ENCODE data around the gene SCGN. TPM values are rescaled to one million over a fixed set of nuclear protein-coding genes. Genes with fewer than 3 reads are reported as not detected.
"Not testable (repeated sequence)": the region's sequence is repeated elsewhere in the genome, so short reads cannot be mapped to it uniquely, and the experiment has no call there.

The SCGN gene
- total RNA-seq, 1 donor from 2014 or later, result 0.85 TPM

DNA sequence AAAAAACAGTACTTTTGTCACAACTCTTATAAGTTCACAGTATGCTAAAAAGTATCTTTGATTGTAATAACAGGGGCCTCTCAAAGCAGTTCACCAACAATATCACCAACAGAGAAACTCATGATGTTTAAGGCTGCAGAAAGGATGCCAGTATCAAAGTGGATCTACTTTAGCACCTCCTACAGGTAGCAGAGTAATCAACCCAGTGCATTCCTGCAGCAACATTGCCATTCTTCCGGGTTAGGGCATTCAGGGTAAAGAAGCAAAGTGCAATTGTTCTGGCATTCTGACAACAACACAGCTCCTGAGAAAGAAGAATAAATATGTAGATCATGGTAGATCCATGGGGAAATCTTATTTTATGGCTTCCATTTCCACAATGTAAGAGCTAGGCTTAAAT lies 95.0 kb downstream of the SCGN start:
- no peaks in the 10 kb centered on the region for H3K36me3 Mint-ChIP-seq (ENCODE audit: low read depth, unreplicated experiment)
- H3K27me3 Mint-ChIP-seq (ENCODE audit: unreplicated experiment), result peaks cover 2% of the 10 kb centered on the region
- H3K4me1 Mint-ChIP-seq (ENCODE audit: unreplicated experiment), result peaks cover 13% of the 10 kb centered on the region
- H3K4me3 Mint-ChIP-seq (ENCODE audit: unreplicated experiment), result no peak overlapping the region
- TF ChIP-seq, protein P1, sequence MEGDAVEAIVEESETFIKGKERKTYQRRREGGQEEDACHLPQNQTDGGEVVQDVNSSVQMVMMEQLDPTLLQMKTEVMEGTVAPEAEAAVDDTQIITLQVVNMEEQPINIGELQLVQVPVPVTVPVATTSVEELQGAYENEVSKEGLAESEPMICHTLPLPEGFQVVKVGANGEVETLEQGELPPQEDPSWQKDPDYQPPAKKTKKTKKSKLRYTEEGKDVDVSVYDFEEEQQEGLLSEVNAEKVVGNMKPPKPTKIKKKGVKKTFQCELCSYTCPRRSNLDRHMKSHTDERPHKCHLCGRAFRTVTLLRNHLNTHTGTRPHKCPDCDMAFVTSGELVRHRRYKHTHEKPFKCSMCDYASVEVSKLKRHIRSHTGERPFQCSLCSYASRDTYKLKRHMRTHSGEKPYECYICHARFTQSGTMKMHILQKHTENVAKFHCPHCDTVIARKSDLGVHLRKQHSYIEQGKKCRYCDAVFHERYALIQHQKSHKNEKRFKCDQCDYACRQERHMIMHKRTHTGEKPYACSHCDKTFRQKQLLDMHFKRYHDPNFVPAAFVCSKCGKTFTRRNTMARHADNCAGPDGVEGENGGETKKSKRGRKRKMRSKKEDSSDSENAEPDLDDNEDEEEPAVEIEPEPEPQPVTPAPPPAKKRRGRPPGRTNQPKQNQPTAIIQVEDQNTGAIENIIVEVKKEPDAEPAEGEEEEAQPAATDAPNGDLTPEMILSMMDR (IDR thresholded peaks at IDR 0.05; ENCODE audit: unreplicated experiment), result no peak
- H3K27ac Mint-ChIP-seq (ENCODE audit: unreplicated experiment), result no peak overlapping the region
- H3K9me3 Mint-ChIP-seq (ENCODE audit: unreplicated experiment), result no peaks in the 10 kb centered on the region
- DNase-seq (ENCODE audit: low spot score), result no peak

DNA sequence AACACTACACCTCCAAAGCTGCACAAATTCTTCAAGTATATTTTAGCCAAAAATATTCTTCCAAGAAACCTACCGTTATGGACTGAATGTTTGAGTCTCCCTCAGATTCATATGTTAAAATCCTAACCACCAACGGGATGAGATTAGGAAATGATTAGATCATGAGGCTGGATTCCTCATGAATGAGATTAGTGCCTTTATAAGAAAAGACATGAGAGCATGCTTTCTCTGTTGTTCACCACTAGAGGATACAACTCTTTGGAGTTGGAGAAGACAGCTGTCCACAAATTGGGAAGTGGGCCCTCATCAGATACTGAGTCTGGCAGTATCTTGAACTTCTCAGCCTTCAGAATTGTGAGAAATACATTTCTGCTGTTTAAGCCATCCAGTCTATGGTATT lies 95.5 kb downstream of the SCGN start:
- no peak for DNase-seq (ENCODE audit: low spot score)
- Mint-ChIP-seq H3K36me3 (ENCODE audit: low read depth, unreplicated experiment) (no peaks in the 10 kb centered on the region), H3K27ac (ENCODE audit: unreplicated experiment) (no peak overlapping the region), H3K27me3 (ENCODE audit: unreplicated experiment) (peaks cover 2% of the 10 kb centered on the region), H3K9me3 (ENCODE audit: unreplicated experiment) (no peaks in the 10 kb centered on the region), H3K4me3 (ENCODE audit: unreplicated experiment) (no peak overlapping the region), H3K4me1 (ENCODE audit: unreplicated experiment) (peaks cover 13% of the 10 kb centered on the region)
- TF ChIP-seq, protein P1 (IDR thresholded peaks at IDR 0.05; ENCODE audit: unreplicated experiment), result no peak

DNA sequence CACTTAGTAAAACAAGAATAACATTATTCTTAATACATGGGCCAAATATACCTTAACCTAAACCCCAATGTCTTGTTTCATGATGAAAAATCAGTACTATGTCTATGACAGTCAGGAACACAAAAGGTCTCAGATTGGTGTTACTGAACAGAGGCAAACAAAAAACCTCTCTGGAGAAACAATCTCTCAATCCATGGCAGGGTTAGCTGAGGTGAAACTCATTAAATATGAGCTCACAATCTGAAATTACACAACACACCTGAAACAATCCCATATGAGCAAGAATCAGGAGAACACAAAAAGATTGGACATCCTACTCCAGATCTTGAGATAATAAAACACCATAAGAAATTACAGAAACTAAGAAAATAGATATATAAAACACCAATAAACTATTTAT lies 96.0 kb downstream of the SCGN start:
- TF ChIP-seq, protein P1 (IDR thresholded peaks at IDR 0.05; ENCODE audit: unreplicated experiment), result no peak
- no peak overlapping the region for H3K4me3 Mint-ChIP-seq (ENCODE audit: unreplicated experiment)

DNA sequence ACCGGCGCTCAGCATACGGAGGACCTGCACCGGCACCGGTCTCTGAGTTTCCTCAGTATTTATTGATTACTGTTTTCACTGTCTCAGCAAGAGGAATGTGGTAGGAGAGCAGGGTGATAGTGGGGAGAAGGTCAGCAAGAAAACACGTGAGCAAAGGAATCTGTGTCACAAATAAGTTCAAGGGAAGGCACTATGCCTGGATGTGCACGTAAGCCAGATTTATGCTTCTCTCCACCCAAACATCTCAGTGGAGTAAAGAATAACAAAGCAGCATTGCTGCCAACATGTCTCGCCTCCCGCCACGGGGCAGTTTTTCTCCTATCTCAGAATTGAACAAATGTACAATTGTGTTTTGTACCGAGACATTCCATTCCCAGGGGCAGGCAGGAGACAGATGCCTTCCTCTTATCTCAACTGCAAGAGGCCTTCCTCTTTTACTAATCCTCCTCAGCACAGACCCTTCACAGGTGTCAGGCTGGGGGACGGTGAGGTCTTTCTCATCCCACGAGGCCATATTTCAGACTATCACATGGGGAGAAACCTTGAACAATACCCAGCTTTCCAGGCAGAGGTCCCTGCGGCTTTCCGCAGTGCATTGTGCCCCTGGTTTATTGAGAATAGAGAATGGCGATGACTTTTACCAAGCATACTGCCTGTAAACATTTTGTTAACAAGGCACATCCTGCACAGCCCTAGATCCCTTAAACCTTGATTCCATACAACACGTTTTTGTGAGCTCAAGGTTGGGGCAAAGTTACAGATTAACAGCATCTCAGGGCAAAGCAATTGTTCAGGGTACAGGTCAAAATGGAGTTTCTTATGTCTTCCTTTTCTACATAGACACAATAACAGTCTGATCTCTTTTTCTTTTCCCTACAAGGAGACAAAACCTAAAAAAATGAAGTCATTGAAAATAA lies 96.8 kb downstream of the SCGN start:
- H3K4me3 Mint-ChIP-seq (ENCODE audit: unreplicated experiment); H3K9me3 Mint-ChIP-seq (ENCODE audit: unreplicated experiment); DNase-seq (ENCODE audit: low spot score); H3K27me3 Mint-ChIP-seq (ENCODE audit: unreplicated experiment); H3K36me3 Mint-ChIP-seq (ENCODE audit: low read depth, unreplicated experiment): not testable (repeated sequence)
- Mint-ChIP-seq H3K27ac (ENCODE audit: unreplicated experiment) (peak overlapping the region; percentile 24), H3K4me1 (ENCODE audit: unreplicated experiment) (peaks cover 13% of the 10 kb centered on the region)

More for the DNA sequence above, 96.0 kb downstream of the SCGN start:
- Mint-ChIP-seq H3K4me1 (ENCODE audit: unreplicated experiment) (peaks cover 13% of the 10 kb centered on the region), H3K27ac (ENCODE audit: unreplicated experiment) (no peak overlapping the region), H3K27me3 (ENCODE audit: unreplicated experiment) (peaks cover 2% of the 10 kb centered on the region), H3K9me3 (ENCODE audit: unreplicated experiment) (no peaks in the 10 kb centered on the region), H3K36me3 (ENCODE audit: low read depth, unreplicated experiment) (no peaks in the 10 kb centered on the region)
- DNase-seq (ENCODE audit: low spot score), result no peak

DNA sequence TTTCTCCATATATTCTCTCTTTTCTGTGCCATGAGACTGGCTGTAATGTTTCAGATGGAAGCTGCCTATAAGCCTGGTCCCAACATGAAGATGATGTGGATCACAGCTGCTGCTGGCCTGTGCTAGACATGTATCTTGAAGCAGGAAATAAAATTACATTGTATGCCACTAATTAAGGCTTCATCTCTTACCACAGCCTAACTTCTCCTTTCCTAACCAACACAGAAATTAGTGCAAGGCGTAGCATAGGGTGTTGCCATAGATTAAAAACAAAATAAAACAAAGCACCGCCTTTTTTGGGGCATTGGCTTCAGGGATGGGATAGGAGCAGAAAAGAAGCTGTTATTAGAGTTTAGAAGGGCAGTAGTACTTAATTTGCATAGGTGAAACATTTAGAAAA lies 97.8 kb downstream of the SCGN start:
- no peaks in the 10 kb centered on the region for H3K9me3 Mint-ChIP-seq (ENCODE audit: unreplicated experiment)
- peaks cover 2% of the 10 kb centered on the region for H3K27me3 Mint-ChIP-seq (ENCODE audit: unreplicated experiment)
- no peak overlapping the region for H3K27ac Mint-ChIP-seq (ENCODE audit: unreplicated experiment)
- no peak overlapping the region for H3K4me3 Mint-ChIP-seq (ENCODE audit: unreplicated experiment)
- peaks cover 13% of the 10 kb centered on the region for H3K4me1 Mint-ChIP-seq (ENCODE audit: unreplicated experiment)
- no peak for DNase-seq (ENCODE audit: low spot score)
- TF ChIP-seq, protein P1 (IDR thresholded peaks at IDR 0.05; ENCODE audit: unreplicated experiment), result no peak
- no peaks in the 10 kb centered on the region for H3K36me3 Mint-ChIP-seq (ENCODE audit: low read depth, unreplicated experiment)

Data from endothelial cell (in vitro differentiated cells).